Stimulated activated CD4-positive, alpha-beta T cell treated with anti-CD3 and anti-CD28 coated beads, Interleukin-12 subunit alpha, Interleukin-12 subunit beta, amount 100 ng/mL, for 24 hours (primary cell): ENCODE data around the gene LANCL2.
"Not testable (repeated sequence)": the region's sequence is repeated elsewhere in the genome, so short reads cannot be mapped to it uniquely, and the experiment has no call there.

Source experiments
- DNase-seq, 2 experiments: peaks; one replicate each; pipeline ENCODE4 v3.0.0-alpha.2; 2020; ENCODE audit warnings: low read depth in 2 of 2

The LANCL2 gene

GRCh38 chr7:55365205-55365674, at the start of gene LANCL2:
Gene LANCL2, plus strand, starts transcription at chr7:55365337. Its CDS starts 689 bp downstream, at chr7:55366026.
- peak; percentile 31 to 34 for DNase-seq

GRCh38 chr7:55325371-55325792, 39.8 kb upstream of the LANCL2 start:
- DNase-seq = no peak

- no peak for DNase-seq
Measured at GRCh38 chr7:55326081-55326835, 38.9 kb upstream of the LANCL2 start.

- no peak for DNase-seq
Measured at GRCh38 chr7:55326945-55327626, 38.1 kb upstream of the LANCL2 start.

- no peak for DNase-seq
Measured at GRCh38 chr7:55335151-55335550, 30.0 kb upstream of the LANCL2 start.

- no peak for DNase-seq
Measured at GRCh38 chr7:55335786-55336185, 29.4 kb upstream of the LANCL2 start.

GRCh38 chr7:55336540-55336939, 28.6 kb upstream of the LANCL2 start:
- no peak for DNase-seq

GRCh38 chr7:55339033-55340000, 25.8 kb upstream of the LANCL2 start:
- no peak for DNase-seq

GRCh38 chr7:55342216-55342871, 22.8 kb upstream of the LANCL2 start:
- DNase-seq = no peak

- no peak for DNase-seq
Measured at GRCh38 chr7:55343002-55343781, 21.9 kb upstream of the LANCL2 start.

- DNase-seq = no peak
Measured at GRCh38 chr7:55343860-55344606, 21.1 kb upstream of the LANCL2 start.

GRCh38 chr7:55344840-55345239, 20.3 kb upstream of the LANCL2 start:
- no peak for DNase-seq

- no peak for DNase-seq
Measured at GRCh38 chr7:55345292-55345691, 19.8 kb upstream of the LANCL2 start.

- no peak for DNase-seq
Measured at GRCh38 chr7:55348502-55348901, 16.6 kb upstream of the LANCL2 start.

GRCh38 chr7:55349121-55349520, 16.0 kb upstream of the LANCL2 start:
- no peak for DNase-seq

GRCh38 chr7:55350281-55350680, 14.9 kb upstream of the LANCL2 start:
- no peak for DNase-seq

GRCh38 chr7:55351263-55351662, 13.9 kb upstream of the LANCL2 start:
- DNase-seq = no peak

GRCh38 chr7:55352947-55353273, 12.2 kb upstream of the LANCL2 start:
- DNase-seq = not testable (repeated sequence)

GRCh38 chr7:55360486-55360885, 4.7 kb upstream of the LANCL2 start:
- no peak for DNase-seq

- DNase-seq = no peak
Measured at GRCh38 chr7:55361560-55361959, 3.6 kb upstream of the LANCL2 start.
